Colonic mucosa (tissue), 4 donors: Measurements from ENCODE around the gene FHOD1. TPM values are rescaled to one million over a fixed set of nuclear protein-coding genes. Genes with fewer than 3 reads are reported as not detected.

Experiments
- DNase-seq: peaks from one replicate; pipeline ENCODE4 v3.0.0-alpha.2; 2020
- H3K27ac ChIP-seq: fragments of 200-600 bp; one replicate; pipeline ENCODE4 v1.8.0; 2021
- H3K27me3 ChIP-seq: fragments of 200-600 bp; one replicate; pipeline ENCODE4 v1.8.0; 2021
- H3K36me3 ChIP-seq: fragments of 200-600 bp; one replicate; pipeline ENCODE4 v1.8.0; 2021
- H3K4me1 ChIP-seq: fragments of 200-600 bp; one replicate; pipeline ENCODE4 v1.8.0; 2021; ENCODE audit warnings: mild to moderate bottlenecking
- H3K4me3 ChIP-seq: fragments of 200-600 bp; one replicate; pipeline ENCODE4 v1.8.0; 2021
- H3K9ac ChIP-seq, 2 donors: one replicate each; pipeline ENCODE4 v1.7.0; 2013; ENCODE audit warnings: control low read depth in 2 of 2, low read depth in 2 of 2, low read length in 2 of 2
- H3K9me3 ChIP-seq: fragments of 200-600 bp; one replicate; pipeline ENCODE4 v1.8.0; 2021
- intact Hi-C: fragments of 100-400 bp; cut with DNase I; formaldehyde crosslinking; loops from one replicate; pipeline ENCODE4 v1.14.1; 2022
- total RNA-seq, 2 donors: library from RNA; stranded (reverse); fragmentation: NEBNext Ultra II Directional in 1 of 2; extraction: Animal tissue kit (Norgen Biotek cat#: 25700) in 1 of 2; gene quantifications; one replicate each; pipeline ENCODE4 v1.2.1, GENCODE V29; 2021
- TF ChIP-seq, protein P1 (sequence below): fragments of 200-600 bp; IDR thresholded peaks from one replicate; pipeline ENCODE4 v1.8.0; 2022; ENCODE audit warnings: antibody characterized with exemption, mild to moderate bottlenecking
- donor health status: healthy.
- donor health status: DM: no; HTN: no; CAD: no.
- donor health status: DM: no; HTN: no; CAD: no.

Gene FHOD1
- total RNA-seq, 2 donors from 2014 or later: 21.6 to 47.2 TPM

DNA sequence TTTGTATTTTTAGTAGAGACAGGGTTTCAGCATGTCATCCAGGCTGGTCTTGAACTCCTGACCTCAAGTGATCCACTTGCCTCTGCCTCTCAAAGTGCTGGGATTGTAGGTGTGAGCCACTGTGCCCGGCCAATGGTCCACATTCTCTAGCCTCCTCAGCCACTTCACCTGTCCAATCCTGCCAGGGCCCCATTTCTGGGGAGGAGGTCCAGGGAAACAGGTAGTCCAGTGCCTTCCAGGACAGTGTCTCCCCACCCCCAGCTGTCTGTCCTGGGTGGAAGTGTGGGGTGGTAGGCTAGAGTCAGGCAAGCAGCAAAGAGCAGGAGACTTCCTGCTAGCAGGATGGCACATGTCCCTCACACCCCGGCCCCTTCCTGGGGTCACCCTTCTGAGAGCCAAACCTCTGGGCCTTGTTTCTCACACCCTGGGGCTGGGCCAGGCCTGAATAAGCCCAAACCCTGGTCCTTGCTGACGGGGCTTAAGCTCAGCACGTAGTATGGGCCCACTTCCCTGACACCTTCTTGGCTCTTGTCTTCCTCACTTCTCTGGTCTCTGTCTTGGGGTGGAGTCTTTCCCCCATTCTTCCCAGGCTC, 5.0 kb downstream of the FHOD1 start:
- H3K27ac ChIP-seq: peak overlapping the region; percentile 91
- peak overlapping the region in 1 of 2 donors; percentile 88 for H3K9ac ChIP-seq
- TF ChIP-seq, protein P1, sequence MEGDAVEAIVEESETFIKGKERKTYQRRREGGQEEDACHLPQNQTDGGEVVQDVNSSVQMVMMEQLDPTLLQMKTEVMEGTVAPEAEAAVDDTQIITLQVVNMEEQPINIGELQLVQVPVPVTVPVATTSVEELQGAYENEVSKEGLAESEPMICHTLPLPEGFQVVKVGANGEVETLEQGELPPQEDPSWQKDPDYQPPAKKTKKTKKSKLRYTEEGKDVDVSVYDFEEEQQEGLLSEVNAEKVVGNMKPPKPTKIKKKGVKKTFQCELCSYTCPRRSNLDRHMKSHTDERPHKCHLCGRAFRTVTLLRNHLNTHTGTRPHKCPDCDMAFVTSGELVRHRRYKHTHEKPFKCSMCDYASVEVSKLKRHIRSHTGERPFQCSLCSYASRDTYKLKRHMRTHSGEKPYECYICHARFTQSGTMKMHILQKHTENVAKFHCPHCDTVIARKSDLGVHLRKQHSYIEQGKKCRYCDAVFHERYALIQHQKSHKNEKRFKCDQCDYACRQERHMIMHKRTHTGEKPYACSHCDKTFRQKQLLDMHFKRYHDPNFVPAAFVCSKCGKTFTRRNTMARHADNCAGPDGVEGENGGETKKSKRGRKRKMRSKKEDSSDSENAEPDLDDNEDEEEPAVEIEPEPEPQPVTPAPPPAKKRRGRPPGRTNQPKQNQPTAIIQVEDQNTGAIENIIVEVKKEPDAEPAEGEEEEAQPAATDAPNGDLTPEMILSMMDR: no peak

DNA sequence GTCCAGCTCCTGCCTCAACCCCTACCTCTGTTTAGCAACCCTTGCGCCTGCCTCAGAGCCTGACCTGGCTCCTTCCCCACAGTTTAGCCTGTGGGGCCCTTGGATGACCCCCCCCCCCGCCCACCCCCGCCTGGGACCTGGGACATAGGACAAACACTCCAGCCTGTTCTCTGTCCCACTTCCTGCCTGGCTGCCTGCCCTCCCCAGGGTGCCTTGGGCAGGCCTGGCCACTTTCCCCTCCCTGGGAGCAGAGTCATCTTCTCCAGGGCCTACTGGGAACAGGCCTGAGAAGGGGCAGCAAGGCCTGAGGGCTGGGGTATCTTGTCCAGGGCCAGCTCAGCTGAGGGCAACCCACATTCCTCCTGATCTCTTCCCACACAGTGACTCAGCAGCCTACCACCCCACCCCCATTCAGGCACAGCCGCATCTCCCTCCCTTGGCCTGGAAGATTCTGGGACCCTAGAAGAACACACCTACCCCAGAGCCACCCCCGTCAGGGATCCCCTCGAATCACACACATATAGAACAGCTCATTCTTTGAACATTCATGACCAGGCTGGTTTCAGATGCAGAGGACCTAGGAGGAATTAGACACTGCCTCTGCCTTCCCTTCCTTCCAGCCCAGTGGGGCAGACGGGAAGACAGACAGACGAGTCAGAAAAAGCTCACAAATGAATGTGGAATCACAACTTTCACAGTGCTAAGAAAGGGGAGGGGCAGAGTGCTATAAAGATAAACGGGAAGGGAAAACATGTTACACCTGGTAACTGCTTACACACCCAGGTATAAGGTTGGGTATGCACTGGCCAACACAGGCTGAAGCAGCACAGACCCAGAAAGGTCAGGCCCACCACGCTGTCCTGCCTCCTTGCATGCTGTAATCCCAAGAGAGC, 6.0 kb downstream of the FHOD1 start:
- Histone ChIP-seq H3K4me3 (no peak overlapping the region), H3K27me3 (no peaks in the 10 kb centered on the region), H3K4me1 (peaks cover 22% of the 10 kb centered on the region), H3K36me3 (no peaks in the 10 kb centered on the region), H3K27ac (peak overlapping the region; percentile 91), H3K9ac (peak overlapping the region; percentile 32 to 88), H3K9me3 (no peaks in the 10 kb centered on the region)
- TF ChIP-seq, protein P1: no peak
- DNase-seq: peak; percentile 81
- intact Hi-C loops: no loop called here

More for the DNA sequence above, 5.0 kb downstream of the FHOD1 start:
- H3K27me3 ChIP-seq: no peaks in the 10 kb centered on the region
- peaks cover 22% of the 10 kb centered on the region for H3K4me1 ChIP-seq
- no peaks in the 10 kb centered on the region for H3K36me3 ChIP-seq
- intact Hi-C loops: no loop called here
- H3K4me3 ChIP-seq: no peak overlapping the region
- DNase-seq: no peak
- H3K9me3 ChIP-seq: no peaks in the 10 kb centered on the region

DNA sequence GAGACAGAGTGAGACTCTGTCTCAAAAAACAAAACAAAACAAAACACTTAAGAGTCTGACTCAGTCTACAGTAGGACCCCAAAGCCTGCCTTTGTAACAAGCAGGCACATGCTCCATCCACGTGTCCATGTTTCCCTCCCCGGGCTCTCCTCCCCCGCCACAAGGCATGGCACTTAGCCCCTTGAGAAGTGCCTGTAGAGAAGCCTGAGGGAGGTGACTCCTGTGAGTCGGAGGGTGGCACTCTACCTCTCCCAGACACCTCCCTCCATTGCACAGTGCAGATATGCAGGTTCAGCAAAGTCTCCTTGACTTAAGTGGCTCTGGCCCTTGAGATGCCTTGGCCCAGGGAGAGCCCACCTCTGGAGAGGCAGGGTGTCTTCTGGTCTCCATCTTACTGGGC, 6.8 kb downstream of the FHOD1 start:
- no peaks in the 10 kb centered on the region for H3K36me3 ChIP-seq
- peaks cover 22% of the 10 kb centered on the region for H3K4me1 ChIP-seq
- peak overlapping the region; percentile 91 for H3K27ac ChIP-seq

DNA sequence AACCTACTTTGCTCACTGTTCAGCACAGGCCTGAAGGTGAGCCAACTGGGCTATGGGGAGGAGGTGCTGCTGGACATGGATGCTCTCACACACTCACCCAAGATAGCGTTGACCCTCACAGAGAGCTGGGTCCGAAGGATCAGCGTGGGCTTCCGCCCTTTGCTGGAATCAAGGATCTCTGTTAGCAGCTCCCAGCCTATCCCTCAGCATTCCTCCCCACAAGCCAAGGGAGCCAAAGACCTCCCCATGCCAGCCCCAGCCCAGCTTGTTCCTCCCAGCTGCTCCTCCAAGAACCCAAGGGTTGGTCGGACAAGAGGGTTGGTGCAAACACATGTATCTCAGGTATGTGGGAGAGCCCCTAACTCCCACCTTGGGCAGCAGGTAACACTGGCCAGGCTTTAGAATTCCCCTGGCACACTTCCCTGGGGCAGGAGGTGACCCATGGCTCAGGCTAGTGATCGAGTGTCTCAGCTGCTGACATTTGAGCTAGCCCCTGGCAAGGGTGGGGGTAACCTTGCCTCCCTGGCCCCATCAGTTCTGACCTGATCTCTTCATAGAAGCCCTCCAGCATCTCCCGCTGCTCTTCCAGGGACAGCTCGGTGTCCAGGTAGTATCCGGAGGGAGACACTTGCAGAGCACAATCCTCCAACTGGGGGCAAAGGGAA, 8.3 kb downstream of the FHOD1 start:
- no peaks in the 10 kb centered on the region for H3K27me3 ChIP-seq
- H3K4me1 ChIP-seq: peaks cover 22% of the 10 kb centered on the region
- intact Hi-C loops: no loop called here
- DNase-seq: no peak
- no peaks in the 10 kb centered on the region for H3K9me3 ChIP-seq
- H3K9ac ChIP-seq: no peak overlapping the region
- TF ChIP-seq, protein P1: no peak
- no peak overlapping the region for H3K27ac ChIP-seq
- H3K4me3 ChIP-seq: no peak overlapping the region
- H3K36me3 ChIP-seq: no peaks in the 10 kb centered on the region

More for the DNA sequence above, 6.8 kb downstream of the FHOD1 start:
- TF ChIP-seq, protein P1: no peak
- peak overlapping the region in 1 of 2 donors; percentile 54 for H3K9ac ChIP-seq
- intact Hi-C loops: no loop called here
- no peaks in the 10 kb centered on the region for H3K27me3 ChIP-seq
- H3K9me3 ChIP-seq: no peaks in the 10 kb centered on the region
- H3K4me3 ChIP-seq: no peak overlapping the region
- no peak for DNase-seq

DNA sequence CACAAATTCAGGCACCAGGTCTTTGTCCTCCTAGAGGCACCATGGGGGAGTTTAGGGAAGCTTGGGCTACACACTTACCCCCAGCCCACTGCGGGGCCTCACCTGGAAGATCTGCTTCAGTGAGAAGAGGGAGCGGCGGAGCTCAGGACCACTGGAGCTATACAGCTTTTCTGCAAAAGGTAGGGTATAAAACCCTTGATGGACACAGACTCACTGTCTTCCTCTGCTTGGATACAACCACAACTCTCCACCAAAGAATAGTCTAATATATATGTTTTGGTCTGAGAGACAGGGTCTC, 9.1 kb downstream of the FHOD1 start:
- H3K27me3 ChIP-seq: no peaks in the 10 kb centered on the region
- DNase-seq: no peak
- no peak overlapping the region for H3K27ac ChIP-seq
- TF ChIP-seq, protein P1: no peak
- H3K9ac ChIP-seq: no peak overlapping the region
- H3K9me3 ChIP-seq: no peaks in the 10 kb centered on the region
- no peaks in the 10 kb centered on the region for H3K36me3 ChIP-seq
- H3K4me3 ChIP-seq: no peak overlapping the region
- intact Hi-C loops: no loop called here
- H3K4me1 ChIP-seq: peaks cover 22% of the 10 kb centered on the region
